ENCODE measurements around the gene PDIA6. TPM values are rescaled to one million over a fixed set of nuclear protein-coding genes. Genes with fewer than 3 reads are reported as not detected.

The PDIA6 gene
- 100 to 1,000 TPM; 147 to 148 TPM for total RNA-seq

- H3K27me3 Mint-ChIP-seq = no peaks in the 10 kb centered on the region
- H3K4me1 Mint-ChIP-seq = peaks cover 34% of the 10 kb centered on the region
- DNase-seq = peak; percentile 95
- peaks cover 22% of the 10 kb centered on the region for H3K36me3 Mint-ChIP-seq
- H3K27ac Mint-ChIP-seq = peak within 1 kb of the TSS; percentile 93
- H3K9me3 Mint-ChIP-seq = no peaks in the 10 kb centered on the region
- peak within 1 kb of the TSS; percentile 90 for H3K4me3 Mint-ChIP-seq
These were observed at the start of gene PDIA6 for GRCh38 chr2:10812362-10813162. TSS of gene PDIA6 (minus strand) at chr2:10812785. CDS start at chr2:10812696, 89 bp downstream.

GRCh38 chr2:10862330-10862729, 49.7 kb upstream of the PDIA6 start:
- H3K4me1 Mint-ChIP-seq = peaks cover 30% of the 10 kb centered on the region
- H3K27me3 Mint-ChIP-seq = peaks cover 29% of the 10 kb centered on the region
- H3K27ac Mint-ChIP-seq = no peak overlapping the region
- no peaks in the 10 kb centered on the region for H3K36me3 Mint-ChIP-seq
- no peak overlapping the region for H3K4me3 Mint-ChIP-seq
- H3K9me3 Mint-ChIP-seq = no peaks in the 10 kb centered on the region
- no peak for DNase-seq

GRCh38 chr2:10861765-10862164, 49.2 kb upstream of the PDIA6 start:
- Mint-ChIP-seq H3K27me3 (peaks cover 29% of the 10 kb centered on the region), H3K4me3 (no peak overlapping the region), H3K9me3 (no peaks in the 10 kb centered on the region), H3K4me1 (peaks cover 30% of the 10 kb centered on the region), H3K27ac (no peak overlapping the region), H3K36me3 (no peaks in the 10 kb centered on the region)
- DNase-seq = no peak

- Mint-ChIP-seq H3K4me3 (no peak overlapping the region), H3K9me3 (no peaks in the 10 kb centered on the region), H3K27me3 (peaks cover 25% of the 10 kb centered on the region), H3K27ac (no peak overlapping the region), H3K36me3 (no peaks in the 10 kb centered on the region), H3K4me1 (peaks cover 25% of the 10 kb centered on the region)
- no peak for DNase-seq
These were observed 48.3 kb upstream of the PDIA6 start for GRCh38 chr2:10860814-10861325.

- DNase-seq = no peak
- no peaks in the 10 kb centered on the region for H3K36me3 Mint-ChIP-seq
- H3K4me3 Mint-ChIP-seq = no peak overlapping the region
- peaks cover 24% of the 10 kb centered on the region for H3K4me1 Mint-ChIP-seq
- H3K27ac Mint-ChIP-seq = no peak overlapping the region
- H3K27me3 Mint-ChIP-seq = peaks cover 20% of the 10 kb centered on the region
- no peaks in the 10 kb centered on the region for H3K9me3 Mint-ChIP-seq
These were observed 47.7 kb upstream of the PDIA6 start for GRCh38 chr2:10860081-10860813.

- peaks cover 15% of the 10 kb centered on the region for H3K27me3 Mint-ChIP-seq
- H3K36me3 Mint-ChIP-seq = no peaks in the 10 kb centered on the region
- H3K4me1 Mint-ChIP-seq = peaks cover 16% of the 10 kb centered on the region
- H3K4me3 Mint-ChIP-seq = no peak overlapping the region
- no peak for DNase-seq
- H3K27ac Mint-ChIP-seq = no peak overlapping the region
- no peaks in the 10 kb centered on the region for H3K9me3 Mint-ChIP-seq
These were observed 46.7 kb upstream of the PDIA6 start for GRCh38 chr2:10859278-10859677.

GRCh38 chr2:10848541-10848940, 36.0 kb upstream of the PDIA6 start:
- Mint-ChIP-seq H3K36me3 (no peaks in the 10 kb centered on the region), H3K4me1 (no peaks in the 10 kb centered on the region), H3K27me3 (peaks cover 3% of the 10 kb centered on the region), H3K9me3 (no peaks in the 10 kb centered on the region), H3K27ac (no peak overlapping the region), H3K4me3 (no peak overlapping the region)
- no peak for DNase-seq

GRCh38 chr2:10847008-10847407, 34.4 kb upstream of the PDIA6 start:
- H3K4me3 Mint-ChIP-seq = no peak overlapping the region

GRCh38 chr2:10846110-10846861, 33.7 kb upstream of the PDIA6 start:
- H3K4me1 Mint-ChIP-seq = no peaks in the 10 kb centered on the region
- no peak overlapping the region for H3K27ac Mint-ChIP-seq
- H3K4me3 Mint-ChIP-seq = no peak overlapping the region
- H3K9me3 Mint-ChIP-seq = peaks cover 9% of the 10 kb centered on the region
- no peaks in the 10 kb centered on the region for H3K36me3 Mint-ChIP-seq
- peaks cover 3% of the 10 kb centered on the region for H3K27me3 Mint-ChIP-seq
- no peak for DNase-seq

More at GRCh38 chr2:10847008-10847407, 34.4 kb upstream of the PDIA6 start:
- Mint-ChIP-seq H3K4me1 (no peaks in the 10 kb centered on the region), H3K9me3 (peaks cover 5% of the 10 kb centered on the region), H3K36me3 (no peaks in the 10 kb centered on the region), H3K27ac (no peak overlapping the region), H3K27me3 (peaks cover 3% of the 10 kb centered on the region)
- no peak for DNase-seq

GRCh38 chr2:10845640-10846039, 33.1 kb upstream of the PDIA6 start:
- Mint-ChIP-seq H3K27me3 (peaks cover 3% of the 10 kb centered on the region), H3K9me3 (peaks cover 14% of the 10 kb centered on the region), H3K27ac (no peak overlapping the region), H3K4me1 (no peaks in the 10 kb centered on the region), H3K36me3 (no peaks in the 10 kb centered on the region), H3K4me3 (no peak overlapping the region)
- DNase-seq = no peak

GRCh38 chr2:10844097-10844496, 31.5 kb upstream of the PDIA6 start:
- no peak for DNase-seq
- Mint-ChIP-seq H3K36me3 (no peaks in the 10 kb centered on the region), H3K27ac (no peak overlapping the region), H3K4me1 (no peaks in the 10 kb centered on the region), H3K9me3 (peaks cover 22% of the 10 kb centered on the region), H3K27me3 (peaks cover 6% of the 10 kb centered on the region), H3K4me3 (no peak overlapping the region)

GRCh38 chr2:10842506-10842905, 29.9 kb upstream of the PDIA6 start:
- Mint-ChIP-seq H3K4me1 (no peaks in the 10 kb centered on the region), H3K27me3 (peaks cover 8% of the 10 kb centered on the region), H3K9me3 (peaks cover 22% of the 10 kb centered on the region), H3K4me3 (no peak overlapping the region), H3K27ac (no peak overlapping the region), H3K36me3 (no peaks in the 10 kb centered on the region)
- DNase-seq = no peak

GRCh38 chr2:10841547-10842219, 29.1 kb upstream of the PDIA6 start:
- no peaks in the 10 kb centered on the region for H3K36me3 Mint-ChIP-seq
- DNase-seq = no peak
- peaks cover 8% of the 10 kb centered on the region for H3K27me3 Mint-ChIP-seq
- no peak overlapping the region for H3K4me3 Mint-ChIP-seq
- no peaks in the 10 kb centered on the region for H3K4me1 Mint-ChIP-seq
- no peak overlapping the region for H3K27ac Mint-ChIP-seq
- peaks cover 22% of the 10 kb centered on the region for H3K9me3 Mint-ChIP-seq

GRCh38 chr2:10839813-10840212, 27.2 kb upstream of the PDIA6 start:
- H3K4me1 Mint-ChIP-seq = no peaks in the 10 kb centered on the region
- H3K27me3 Mint-ChIP-seq = peaks cover 6% of the 10 kb centered on the region
- no peaks in the 10 kb centered on the region for H3K36me3 Mint-ChIP-seq
- H3K4me3 Mint-ChIP-seq = no peak overlapping the region
- no peak for DNase-seq
- H3K27ac Mint-ChIP-seq = no peak overlapping the region
- peaks cover 22% of the 10 kb centered on the region for H3K9me3 Mint-ChIP-seq

All from activated naive CD8-positive, alpha-beta T cell treated with anti-CD3 and anti-CD28 coated beads for 36 hours (primary cell).